Hematopoietic multipotent progenitor cell treated with erythropoietin and hydrocortisone succinate and interleukin-3 and kit ligand, for 15 days (in vitro differentiated cells): Measurements from ENCODE around the gene YIF1B.
"Not testable (repeated sequence)": the region's sequence is repeated elsewhere in the genome, so short reads cannot be mapped to it uniquely, and the experiment has no call there.

Source experiments
- DNase-seq: peaks from one replicate; pipeline ENCODE4 v3.0.0-alpha.2; 2015; ENCODE audit warnings: low spot score

YIF1B gene

DNA sequence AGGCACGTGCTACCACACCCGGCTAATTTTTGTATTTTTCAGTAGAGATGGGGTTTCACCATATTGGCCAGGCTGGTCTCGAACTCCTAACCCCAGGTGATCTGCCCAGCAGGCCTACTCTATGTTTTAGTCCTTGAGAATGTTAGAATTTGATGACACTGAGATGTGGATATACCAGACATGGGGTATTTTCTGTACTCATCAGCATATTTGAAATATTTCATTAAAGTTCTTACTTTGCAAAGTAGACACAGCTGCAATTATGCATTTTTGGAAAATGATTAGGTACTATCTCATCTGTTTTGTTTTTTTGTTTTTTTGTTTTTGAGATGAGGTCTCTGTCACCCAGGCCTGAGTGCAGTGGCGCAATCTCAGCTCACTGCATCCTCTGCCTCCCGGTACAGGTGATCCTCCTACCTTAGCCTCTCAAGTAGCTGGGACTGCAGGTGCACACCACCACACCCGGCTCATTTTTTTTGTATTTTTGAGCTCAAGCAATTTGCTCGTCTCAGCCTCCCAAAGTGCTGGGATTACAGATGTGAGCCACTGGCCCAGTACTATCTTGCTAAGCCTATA is 38.7 kb downstream of the YIF1B start:
- DNase-seq = no peak

GRCh38 chr19:38274739-38275138 is 41.0 kb downstream of the YIF1B start:
- no peak for DNase-seq

GRCh38 chr19:38273499-38273898 is 42.2 kb downstream of the YIF1B start:
- no peak for DNase-seq

DNA sequence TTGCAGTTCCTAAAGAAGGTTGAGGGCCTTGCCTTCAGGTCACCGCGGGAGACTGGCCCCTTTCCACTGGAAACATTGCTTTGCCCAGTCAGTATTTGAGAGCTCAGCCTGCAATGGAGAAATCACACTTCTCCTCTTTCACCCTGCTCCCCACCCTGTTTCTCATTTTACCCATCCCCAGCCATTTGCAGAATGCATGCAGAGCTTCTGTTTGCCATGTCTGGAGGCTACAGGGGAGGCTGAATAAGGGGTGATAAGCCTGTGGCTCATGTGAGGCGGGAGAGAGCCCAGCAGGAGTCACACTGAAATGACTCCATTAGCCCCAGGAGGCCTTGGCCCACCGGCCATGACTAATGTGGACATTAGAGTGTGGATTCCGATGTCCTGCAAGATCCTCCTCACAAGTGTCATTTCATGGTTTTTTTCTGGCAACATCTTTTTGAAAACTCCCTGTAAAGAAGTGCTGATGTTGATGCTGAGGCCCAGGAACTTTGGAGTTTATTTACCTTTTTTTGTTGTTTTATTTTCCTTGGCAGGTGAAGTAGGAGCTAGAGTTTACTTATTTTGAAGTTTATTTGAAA is 45.1 kb downstream of the YIF1B start:
- peak; percentile 68 for DNase-seq

GRCh38 chr19:38268539-38268938 is 47.2 kb downstream of the YIF1B start:
- DNase-seq = no peak

- peak; percentile 38 for DNase-seq
Observed at GRCh38 chr19:38267761-38268483, 47.8 kb downstream of the YIF1B start.

- no peak for DNase-seq
Observed at GRCh38 chr19:38266981-38267597, 48.7 kb downstream of the YIF1B start.

DNA sequence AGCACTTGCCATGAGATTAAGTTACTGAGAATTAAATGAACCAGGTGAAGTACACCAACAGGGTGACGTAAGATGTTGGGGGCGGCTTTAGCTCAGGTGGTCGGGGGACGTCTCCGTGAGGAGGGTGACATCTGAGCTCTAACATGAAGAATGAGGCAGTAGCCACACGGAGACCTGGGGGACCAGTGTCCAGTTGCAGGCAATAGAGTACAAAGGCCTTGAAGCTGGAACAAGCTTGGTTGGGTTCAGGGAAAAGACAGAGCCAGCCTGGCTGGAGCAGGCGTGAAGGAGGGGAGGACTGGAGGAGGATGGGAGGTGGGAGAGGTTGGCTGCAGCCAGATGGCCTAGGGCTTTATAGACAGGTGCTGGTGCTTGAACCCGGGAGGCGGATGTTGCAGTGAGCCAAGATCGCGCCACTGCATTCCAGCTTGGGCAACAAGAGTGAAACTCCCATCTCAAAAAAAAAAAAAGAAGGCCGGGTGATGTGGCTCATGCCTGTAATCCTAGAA is 49.8 kb downstream of the YIF1B start:
- DNase-seq = no peak

DNA sequence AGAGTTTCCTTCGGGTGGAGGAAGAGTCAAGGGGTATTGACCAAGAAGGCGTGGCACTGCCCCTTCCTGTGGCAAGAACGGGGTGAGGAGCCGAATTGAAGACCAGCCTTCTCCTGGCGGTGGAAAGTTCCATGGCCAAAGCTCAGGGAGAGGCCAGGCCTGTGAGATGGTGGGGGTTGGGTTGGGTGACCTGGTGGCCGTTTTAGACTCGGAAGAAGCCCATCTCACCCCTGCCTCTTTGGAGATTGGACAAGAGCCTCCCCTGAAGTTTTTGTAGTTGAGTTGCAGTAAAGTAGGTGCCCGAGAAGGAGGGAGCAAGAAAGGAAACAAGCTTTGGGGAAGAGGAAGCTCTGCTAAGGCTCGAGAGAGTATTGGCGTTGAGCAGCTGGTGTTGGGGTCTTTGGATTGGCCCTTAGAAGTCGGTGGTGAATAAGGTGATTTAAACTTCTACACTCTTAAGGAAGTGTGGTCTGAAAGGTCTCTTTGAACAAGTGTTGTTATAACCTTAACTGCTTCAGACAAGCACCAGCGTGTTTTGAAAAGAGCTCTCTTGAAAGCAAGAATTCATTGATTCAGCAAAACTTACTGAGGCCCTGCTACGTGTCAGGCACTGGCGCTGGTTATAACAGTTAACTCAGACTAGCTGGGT is 50.4 kb downstream of the YIF1B start:
- DNase-seq = no peak

DNA sequence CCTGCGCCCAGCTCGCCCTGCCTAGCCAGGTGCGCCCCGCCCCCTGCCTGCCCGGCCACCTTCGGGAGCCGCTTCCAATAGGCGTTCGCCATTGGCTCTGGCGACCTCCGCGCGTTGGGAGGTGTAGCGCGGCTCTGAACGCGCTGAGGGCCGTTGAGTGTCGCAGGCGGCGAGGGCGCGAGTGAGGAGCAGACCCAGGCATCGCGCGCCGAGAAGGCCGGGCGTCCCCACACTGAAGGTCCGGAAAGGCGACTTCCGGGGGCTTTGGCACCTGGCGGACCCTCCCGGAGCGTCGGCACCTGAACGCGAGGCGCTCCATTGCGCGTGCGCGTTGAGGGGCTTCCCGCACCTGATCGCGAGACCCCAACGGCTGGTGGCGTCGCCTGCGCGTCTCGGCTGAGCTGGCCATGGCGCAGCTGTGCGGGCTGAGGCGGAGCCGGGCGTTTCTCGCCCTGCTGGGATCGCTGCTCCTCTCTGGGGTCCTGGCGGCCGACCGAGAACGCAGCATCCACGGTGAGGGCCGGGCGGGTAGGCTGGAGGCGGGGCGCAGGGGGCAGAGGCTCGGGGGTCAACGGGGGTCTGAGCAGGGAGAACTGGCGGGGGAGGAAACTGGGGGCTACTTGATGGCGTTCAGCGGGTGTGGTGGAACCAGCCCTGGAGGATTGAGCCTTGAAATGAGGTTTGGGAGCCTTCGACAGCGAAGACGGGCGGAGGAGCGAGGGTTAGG is 51.1 kb downstream of the YIF1B start, which contains the start of gene SPINT2:
TSS of gene SPINT2 (plus strand) at position 88 of the 727 bp plus-strand sequence. CDS start at position 408, 320 bp downstream.
- DNase-seq = peak; percentile 32

GRCh38 chr19:38263689-38264485 is 51.9 kb downstream of the YIF1B start:
- DNase-seq = peak; percentile 69

GRCh38 chr19:38262585-38263268 is 53.0 kb downstream of the YIF1B start:
- DNase-seq = no peak

- DNase-seq = not testable (repeated sequence)
Observed at GRCh38 chr19:38261942-38262341, 53.8 kb downstream of the YIF1B start.

DNA sequence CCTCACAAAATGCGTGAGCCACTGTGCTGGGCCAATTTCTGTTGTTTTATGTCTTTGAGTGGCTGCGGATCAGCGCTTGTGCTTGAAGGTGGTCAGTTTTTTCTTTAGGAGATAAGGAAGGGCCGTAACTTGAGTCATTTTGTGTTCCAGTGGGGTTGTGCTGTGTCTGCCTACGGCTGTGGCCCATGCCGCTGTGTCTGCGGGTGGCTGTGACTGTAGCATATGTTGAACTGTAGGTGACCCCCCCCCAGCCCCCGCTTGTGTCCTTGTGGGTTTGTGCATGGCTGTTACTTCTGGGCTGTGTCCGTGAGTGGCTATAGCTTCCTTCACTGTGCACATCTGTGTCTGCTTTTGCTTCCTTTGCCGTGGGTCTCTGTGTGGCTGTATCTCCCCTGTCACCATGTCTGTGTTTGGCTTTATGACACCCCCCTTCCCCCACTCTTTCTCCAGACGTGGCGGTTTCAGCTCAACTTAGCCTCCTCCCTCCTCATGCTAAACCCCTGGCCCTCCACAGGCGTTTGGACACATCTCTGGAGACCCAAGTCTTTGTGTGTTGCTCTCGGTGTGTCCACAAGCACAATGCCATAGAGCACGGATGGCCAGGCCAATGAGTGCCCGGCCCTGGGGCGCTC is 60.2 kb downstream of the YIF1B start:
- DNase-seq = no peak

DNA sequence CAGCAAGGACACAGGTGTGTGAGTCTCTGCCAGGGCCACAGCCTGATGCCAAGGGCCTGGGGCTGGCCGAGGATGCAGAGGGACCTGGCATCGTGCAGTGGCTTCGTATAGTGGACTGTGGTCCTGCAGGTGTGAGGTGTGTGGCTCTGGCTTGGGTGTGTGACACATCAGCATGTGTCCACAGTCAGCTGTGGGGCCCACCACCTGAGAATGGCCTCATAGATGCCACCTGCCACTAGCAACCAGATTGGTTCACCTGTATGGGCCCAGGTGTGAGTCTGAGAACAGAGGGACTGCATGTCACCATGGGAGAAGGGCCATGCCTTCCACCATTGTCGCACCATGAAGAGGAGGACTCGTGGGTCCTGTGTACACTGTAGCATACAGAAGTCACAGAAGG is 62.0 kb downstream of the YIF1B start:
- no peak for DNase-seq
